GM18517 (cell line): ENCODE results near the gene MPV17L2.
"Not testable (repeated sequence)": the region's sequence is repeated elsewhere in the genome, so short reads cannot be mapped to it uniquely, and the experiment has no call there.

Source experiments
- ATAC-seq: cut with Tn5 transposase; IDR thresholded peaks from one replicate; pipeline ENCODE4 v1.9.1; 2021; ENCODE audit warnings: mild to moderate bottlenecking, moderate library complexity; ENCODE audit not compliant: unreplicated experiment

The MPV17L2 gene

DNA sequence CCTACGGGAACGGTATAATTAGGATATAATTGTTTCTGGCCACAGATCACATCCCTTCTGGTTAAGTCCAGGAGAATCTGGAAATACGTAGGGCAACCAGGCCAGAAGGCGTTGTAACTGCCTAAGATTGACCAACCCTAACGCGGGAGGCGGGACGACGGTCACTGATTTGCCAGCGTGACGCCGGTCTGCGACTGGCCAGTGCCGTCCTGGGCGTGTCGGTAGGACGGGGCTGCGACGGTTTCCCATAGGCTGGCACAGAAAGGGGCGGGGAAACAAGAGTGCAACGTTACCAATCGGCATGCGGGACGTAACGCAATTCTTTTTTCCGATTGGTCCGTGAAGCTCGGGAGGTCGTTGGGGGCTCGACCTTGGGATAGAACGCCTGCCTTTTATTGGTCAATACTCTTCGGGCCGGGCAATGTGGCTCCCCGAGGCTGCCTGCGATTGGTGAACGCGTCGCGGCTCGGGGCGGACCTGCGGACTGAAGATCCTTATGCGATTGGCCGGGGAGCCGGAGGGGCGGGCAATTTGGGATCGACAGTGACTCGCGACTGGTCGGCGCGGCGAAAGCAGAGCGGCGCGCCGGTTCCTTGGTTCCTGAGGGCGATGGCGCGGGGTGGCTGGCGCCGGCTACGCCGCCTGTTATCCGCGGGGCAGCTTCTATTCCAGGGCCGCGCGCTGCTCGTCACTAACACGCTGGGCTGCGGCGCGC, at the start of gene MPV17L2:
MPV17L2 (plus strand) TSS at position 546 of the 715 bp plus-strand sequence; CDS start at position 610, 64 bp downstream.
- ATAC-seq = peak; percentile 80

DNA sequence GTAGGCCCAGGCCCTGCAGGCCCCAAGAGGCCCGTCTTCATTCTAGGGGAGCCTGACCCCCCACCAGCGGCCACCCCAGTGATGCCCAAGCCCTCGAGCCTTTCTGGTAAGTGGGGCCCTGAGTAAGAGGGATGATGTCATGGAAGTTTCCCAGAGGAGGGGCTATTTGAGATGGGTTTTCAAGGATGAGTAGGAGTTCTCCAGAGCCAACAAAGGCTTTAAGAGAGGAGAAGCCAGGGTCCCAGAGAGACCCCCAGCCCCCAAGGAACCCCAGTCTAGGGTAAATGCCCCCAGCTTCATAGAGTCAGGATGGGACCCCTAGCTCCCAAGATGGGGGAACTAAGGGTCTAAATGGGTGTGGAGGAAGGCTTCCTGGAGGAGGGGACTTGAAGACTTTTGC, 49.1 kb upstream of the MPV17L2 start:
- ATAC-seq = no peak

DNA sequence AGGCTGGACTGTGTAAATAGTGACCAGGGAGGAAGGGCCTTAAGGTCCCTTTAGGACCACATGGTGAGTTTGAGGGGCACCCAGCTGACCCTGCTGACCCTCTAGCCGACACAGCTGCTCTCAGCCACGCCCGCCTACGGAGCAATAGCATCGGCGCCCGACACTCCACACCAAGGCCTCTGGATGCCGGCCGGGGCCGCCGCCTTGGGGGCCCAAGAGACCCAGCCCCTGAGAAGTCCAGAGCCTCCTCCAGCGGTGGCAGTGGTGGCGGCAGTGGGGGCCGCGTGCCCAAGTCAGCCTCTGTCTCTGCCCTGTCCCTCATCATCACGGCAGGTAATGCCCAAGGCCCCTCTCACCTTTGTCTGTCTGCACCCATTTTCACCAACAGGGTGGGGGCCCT, 48.7 kb upstream of the MPV17L2 start:
- no peak for ATAC-seq

DNA sequence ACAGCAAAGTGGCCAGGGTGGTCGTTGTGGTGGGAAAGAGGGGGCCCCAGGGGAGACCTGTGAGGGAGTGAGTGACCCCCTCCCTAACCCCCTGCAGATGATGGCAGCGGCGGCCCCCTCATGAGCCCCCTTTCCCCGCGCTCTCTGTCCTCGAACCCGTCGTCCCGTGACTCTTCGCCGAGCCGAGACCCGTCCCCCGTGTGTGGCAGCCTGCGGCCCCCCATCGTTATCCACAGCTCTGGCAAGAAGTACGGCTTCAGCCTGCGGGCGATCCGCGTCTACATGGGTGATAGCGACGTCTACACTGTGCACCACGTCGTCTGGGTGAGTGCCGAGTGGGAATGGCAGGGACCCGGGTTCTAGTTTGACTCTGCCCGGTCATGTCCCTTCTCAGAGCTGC, 48.1 kb upstream of the MPV17L2 start:
- no peak for ATAC-seq

DNA sequence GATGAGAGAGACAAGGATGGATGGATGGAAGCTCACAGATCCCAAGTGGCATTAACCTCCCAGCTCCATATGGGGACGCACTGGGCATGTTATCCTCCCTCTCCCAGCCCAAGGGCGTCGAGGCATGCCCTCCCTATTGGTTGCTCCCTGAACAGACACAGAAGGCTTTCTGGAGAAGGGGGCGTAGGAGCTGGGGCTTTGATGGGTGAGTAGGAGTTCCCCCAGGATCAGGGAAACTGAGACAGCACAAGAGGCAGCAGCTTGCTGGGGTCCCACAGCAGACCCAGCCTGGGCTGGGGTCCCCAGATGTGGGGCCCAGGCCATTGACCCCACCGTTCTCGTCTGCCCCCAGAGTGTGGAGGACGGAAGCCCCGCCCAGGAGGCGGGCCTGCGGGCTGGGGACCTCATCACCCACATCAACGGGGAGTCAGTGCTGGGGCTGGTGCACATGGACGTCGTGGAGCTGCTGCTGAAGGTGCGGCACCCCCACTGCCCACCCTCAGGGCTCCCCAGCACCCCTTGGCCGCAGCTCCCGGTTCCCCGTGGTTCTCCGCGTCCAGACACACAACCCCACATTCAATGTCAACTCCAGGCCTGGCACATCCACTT, 47.5 kb upstream of the MPV17L2 start:
- ATAC-seq = no peak

DNA sequence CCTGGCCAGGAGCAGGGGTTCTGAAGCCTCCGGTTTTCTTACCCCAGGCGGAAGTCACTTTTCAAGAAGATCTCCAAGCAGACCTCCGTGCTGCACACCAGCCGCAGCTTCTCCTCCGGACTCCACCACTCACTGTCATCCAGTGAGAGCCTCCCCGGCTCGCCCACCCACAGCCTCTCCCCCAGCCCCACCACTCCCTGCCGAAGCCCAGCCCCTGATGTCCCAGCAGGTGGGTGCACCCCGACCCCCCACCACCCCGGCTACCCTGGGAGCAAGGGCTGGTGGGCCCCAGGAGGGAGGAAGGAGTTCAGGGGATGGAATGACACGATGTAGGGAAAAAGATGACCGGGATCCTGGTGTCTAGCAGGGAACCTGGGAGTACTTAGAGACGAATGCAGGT, 45.6 kb upstream of the MPV17L2 start:
- no peak for ATAC-seq

DNA sequence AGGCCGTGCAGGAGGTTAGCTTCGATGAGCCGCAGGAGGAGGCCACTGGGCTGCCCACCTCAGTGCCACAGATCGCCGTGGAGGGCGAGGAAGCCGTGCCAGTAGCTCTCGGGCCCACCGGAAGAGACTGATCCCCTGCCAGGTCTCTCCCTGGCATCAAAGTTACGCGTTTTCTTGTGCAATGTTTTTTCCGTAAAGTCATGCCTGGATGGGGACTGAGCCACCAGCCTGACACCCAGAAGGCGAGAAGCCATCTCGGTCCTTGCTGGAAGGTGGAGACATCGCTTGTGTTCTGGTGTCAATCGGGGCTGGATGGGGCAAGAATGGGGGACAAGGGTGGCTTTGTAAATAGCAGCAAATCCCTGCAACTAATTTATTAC, 43.4 kb upstream of the MPV17L2 start:
- ATAC-seq = no peak

DNA sequence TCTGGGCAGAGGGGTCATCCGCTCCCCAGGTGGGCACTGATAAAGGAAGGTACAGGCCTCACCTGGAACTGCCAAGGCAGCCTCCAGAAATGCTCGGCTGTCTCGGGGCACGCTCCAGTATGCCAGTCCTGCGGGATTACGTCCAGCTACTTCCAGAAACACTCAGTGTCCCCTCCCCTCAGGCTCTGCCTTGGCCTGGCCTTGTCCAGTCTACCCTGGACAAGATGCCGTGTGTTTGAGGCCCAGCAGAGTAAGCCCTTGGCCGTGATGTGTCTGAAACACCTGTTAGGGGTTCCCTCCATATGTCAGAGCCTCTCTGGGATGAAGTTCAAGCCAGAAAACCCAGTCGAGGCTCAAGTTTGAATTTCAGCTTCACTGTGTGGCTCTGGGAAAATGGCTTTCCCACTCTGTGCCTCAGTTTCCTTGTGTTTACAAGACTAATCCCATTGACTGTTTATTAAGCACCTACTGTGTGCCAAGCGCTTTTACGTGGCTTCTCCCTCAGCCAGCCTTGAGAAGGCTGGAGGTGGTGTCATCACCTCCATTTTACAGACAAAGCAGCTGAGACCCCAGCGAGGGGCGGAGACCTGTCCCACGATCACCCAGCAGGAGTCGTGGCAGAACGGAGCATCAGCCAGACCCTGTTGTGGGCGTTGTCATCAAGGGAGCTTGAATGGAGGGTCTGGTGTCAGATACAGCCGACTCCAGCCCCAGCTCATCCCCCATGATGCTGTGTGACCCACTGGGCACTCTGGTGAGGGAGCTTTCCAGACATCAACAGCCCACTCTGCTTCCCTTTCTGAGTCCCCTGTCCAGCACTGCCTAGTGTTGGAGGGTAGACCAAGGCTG, 42.0 kb upstream of the MPV17L2 start:
- no peak for ATAC-seq

DNA sequence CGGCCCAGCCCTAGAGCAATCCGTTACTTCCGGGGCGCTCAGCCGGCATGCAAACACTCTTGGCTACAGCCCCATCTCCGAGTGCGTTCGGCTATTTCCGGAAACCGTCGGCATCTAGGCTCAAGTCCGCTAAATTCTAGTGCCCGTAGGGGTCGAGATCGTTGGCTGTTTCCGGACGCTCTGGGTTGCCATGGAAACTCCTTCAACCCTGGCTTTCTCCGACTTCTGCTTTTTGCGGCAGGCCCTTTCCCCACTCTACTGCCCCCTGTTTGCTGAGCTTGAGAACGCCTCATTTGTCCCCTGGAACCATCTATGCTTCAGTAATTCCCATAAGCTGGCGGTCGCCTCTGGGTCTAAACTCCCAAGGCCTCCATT, 40.6 kb upstream of the MPV17L2 start:
- ATAC-seq = peak; percentile 77

DNA sequence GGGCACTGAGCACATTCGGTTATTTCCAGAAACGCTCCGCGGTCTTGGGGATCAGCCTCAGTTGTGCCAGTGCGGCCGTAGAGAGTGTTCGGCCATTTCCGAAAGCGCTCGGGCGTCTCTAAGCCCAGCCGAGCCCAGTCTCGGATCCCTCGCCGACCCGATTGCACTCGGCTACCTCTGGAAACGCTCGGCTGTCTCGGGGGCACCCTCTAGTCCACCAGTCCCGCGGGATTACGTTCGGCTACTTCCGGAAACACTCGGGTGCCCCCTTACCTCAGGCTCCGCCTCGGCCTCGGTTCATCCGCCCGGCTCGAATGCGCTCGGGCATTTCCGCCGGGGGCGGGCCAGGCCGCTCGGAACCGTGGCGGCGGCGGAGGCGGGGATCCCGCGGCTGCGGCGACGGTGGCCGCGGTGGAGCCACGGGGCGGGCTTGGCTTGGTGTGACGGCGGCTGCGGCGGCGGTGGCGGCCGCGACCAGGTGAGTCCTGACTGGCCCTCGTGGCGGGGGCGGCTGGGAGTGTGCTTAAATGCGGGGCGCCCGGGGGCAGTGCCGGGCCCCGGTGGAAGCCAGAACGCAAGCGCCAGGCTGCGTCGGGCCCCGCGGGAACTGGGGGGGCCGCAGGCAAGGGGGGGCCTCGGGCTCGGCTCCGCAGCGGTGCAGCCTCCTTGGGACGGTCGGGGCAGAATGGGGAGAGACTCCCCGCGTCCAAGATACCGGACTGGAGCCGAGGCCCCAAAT, 40.0 kb upstream of the MPV17L2 start, which contains the start of gene PIK3R2:
PIK3R2 (plus strand) TSS at position 347 of the 739 bp plus-strand sequence. CDS start 2,717 bp downstream, outside the sequence.
- ATAC-seq = peak; percentile 71

DNA sequence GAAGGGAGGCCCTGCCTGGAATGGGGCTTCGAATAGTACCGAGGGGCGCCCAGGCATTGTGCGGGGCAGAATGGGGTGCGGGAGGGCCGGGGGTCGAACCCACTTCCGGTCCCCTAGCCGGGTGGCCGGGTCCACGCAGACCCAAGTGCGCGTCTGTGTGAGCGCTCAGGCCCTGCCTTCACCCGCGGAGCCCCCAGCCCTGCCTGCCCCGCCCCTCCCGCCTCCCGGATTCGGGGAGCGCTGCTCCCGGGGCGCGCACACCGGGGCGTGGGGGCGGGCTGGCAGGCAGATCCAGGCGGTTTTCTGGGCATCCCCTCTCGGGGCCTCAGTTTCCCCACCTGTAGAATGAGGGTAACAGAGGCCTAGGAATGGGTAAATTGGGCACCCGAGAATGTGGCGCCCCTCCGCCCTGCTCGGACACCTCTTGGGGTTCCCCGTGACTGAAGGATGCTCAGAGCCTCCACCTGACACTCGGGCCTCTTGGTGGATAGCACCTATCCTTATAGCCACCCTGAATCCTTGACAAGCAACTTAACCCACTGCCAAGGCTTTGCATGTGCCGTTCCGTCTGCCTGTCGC, 39.4 kb upstream of the MPV17L2 start:
- no peak for ATAC-seq

DNA sequence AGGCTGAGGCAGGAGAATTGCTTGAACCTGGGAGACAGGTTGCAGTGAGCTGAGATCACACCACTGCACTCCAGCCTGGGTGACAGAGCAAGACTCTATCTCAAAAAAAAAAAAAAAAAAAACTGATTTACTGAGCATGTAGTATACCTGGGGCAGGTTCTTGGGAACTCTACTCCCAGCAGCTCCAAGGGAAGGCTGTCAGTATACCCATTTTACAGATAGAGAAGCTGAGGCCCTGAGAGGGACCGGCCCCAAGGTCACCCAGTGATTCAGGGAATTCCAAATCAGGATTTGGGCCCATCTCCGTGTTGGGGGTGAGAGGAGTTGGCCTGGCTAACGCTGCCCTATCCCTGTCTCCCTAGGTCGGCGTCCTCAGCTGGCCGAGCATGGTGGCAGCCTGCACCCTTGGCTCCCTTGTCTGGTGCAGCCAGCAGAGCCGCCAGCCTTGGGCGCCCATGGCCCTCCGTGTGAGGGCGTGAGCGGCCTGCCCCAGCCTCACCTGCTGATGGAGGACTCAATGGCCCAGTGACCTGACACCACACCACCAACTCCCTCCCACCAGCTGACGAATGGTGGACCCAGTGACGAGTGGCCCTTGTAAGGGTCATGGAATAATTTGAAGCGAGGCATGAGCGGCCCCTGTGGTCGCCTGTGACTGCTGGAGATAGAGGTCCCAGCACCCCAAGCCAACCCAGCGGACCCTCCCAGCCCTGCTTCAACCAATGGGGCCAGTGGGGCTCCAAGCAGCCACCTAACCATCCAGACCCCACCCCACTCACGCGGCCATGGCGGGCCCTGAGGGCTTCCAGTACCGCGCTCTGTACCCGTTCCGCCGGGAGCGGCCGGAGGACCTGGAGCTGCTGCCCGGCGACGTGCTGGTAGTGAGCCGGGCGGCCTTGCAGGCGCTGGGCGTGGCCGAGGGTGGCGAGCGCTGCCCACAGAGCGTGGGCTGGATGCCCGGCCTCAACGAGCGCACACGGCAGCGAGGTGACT, 37.6 kb upstream of the MPV17L2 start:
- no peak for ATAC-seq

DNA sequence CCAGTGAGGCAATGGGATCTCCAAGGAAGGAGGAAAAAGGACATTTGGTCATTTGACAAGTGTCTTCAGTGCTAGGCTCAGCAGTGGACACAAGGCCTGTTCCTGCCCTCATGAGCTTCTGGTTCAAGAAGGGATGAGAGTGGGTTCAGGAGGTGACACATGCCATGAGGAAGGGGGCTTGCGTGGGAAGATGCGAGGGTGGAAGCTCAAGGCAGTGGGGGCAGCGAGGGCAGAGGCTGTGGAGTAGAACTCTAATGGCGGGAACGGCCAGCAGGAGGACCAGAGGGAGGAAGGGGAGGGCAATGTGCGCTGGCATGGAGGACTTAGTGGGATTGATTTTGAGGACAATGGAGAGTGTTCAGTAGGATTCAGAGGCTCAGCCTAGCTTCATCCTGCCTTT, 36.8 kb upstream of the MPV17L2 start:
- ATAC-seq = no peak

DNA sequence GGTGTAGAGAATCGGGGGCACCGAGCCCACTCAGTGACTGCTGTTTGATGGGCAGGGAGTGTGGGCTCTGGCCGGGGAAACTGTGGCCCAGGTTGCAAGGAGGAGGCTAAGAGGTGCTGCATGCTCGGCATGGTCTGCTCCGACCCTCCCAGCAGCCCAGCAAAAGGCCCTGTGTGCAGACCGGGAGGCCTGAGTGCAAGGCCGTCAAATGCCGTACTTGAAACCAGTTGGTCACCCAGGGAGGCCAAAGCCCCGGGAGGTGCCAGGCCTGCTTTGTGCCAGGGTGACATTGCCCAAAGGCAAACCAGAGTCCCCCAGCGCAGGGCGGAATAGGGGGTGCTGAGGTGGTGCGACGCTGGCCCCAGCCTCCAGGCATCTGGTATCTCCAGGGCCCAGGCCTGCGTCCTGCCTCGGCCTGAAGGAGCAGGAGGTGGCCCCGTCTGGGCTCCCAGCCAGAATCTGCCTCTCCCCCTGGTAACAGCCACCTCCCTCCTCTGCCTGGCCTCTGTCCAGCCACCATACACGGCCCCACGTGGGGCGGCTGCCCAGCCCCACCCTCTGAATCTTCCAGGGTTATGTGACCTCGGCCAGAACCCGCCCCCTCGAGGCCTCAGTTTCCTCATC, 36.1 kb upstream of the MPV17L2 start:
- ATAC-seq = no peak

DNA sequence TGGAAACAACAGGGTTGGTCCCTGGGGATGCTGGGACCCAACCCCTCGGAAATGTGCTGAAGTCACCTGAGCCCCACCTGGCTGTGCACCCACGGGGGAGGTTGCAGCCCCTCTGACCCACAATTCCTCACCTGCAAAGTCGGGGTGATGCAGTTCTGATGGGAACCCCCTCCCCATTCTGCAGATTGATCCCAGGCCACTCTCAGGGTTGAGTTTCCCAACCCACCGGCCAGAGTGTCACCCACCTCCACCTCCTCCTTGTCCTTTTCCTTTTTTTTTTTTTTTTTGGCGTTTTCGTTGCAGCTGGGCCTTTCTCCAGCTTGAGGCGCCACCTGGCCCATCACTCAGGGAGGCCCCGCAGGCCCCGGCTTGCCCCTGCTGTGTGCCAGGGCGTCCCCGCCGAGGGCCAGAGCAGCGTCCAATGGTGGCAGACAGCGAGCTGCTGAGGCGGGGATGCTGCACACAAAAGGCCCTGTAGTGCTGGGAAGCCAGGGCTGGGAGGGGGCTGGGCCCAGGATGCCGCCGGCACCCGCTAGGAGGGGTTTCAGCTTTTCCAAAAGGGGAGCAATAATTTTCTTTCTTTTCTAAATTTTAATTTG, 35.5 kb upstream of the MPV17L2 start:
- no peak for ATAC-seq

DNA sequence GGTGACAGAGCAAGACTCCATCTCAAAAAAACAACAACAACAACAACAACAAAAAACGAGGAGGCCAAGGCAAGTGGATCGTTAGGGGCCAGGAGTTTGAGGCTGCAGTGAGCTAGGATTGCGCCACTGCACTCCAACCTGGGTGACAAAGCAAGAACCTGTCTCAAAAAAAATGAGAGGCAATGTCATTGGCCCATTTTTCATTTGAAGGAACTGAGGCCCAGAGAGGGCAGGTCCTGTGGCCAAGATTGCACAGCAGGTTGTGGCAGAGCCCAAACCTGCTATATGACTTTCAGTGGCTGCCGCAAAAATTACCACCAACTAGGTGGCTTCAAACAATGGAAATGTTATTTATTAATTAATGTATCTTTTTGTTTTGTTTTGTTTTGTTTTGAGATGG, 34.6 kb upstream of the MPV17L2 start:
- ATAC-seq = no peak

DNA sequence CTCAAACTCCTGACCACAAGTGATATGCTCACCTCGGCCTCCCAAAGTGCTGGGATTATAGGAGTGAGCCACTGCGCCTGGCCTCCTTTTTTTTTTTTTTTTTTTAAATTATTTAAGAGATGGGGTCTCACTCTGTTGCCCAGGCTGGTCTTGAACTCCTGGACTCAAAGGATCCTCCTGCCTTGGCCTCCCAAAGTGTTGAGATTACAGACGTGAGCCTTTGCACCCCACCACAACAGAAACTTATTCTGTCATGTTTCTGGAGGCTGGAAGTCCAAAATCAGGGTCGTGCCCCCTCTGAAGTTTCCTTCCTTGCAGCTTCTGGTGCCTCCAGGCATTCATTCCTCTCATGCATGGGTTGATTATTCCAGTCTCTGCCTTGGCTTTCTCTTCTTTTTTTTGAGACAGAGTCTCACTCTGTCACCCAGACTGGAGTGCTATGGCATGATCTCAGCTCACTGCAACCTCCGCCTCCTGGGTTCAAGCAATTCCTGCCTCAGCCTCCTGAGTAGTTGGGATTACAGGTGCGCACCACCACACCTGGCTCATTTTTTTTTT, 33.9 kb upstream of the MPV17L2 start:
- not testable (repeated sequence) for ATAC-seq

DNA sequence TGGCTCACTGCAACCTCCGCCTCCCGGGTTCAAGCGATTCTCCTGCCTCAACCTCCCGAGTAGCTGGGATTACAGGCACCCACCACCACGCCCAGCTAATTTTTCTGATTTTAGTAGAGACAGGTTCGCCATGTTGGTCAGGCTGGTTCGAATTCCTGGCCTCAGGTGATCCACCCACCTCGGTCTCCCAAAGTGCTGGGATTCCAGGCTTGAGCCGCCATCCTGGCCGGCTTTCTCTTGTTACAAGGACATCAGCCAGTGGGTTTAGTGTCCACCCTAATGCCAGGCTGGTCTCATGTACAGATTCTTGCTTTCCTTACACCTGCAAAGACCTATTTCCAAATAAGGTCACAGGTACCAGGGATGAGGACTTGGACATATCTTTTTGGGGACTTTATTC, 33.2 kb upstream of the MPV17L2 start:
- ATAC-seq = no peak
